NT2/D1 (cell line): ENCODE data around the gene BPIFB2.

Experiments
- SUZ12 ChIP-seq: IDR thresholded peaks from 2 replicates; pipeline ENCODE4 v1.6.1; 2011; ENCODE audit not compliant: insufficient read length, insufficient read depth; ENCODE audit errors: extremely low read depth
- YY1 ChIP-seq: IDR thresholded peaks from 2 replicates; pipeline ENCODE4 v1.6.1; 2011; ENCODE audit not compliant: insufficient read length, insufficient read depth
- ZNF274 ChIP-seq: IDR thresholded peaks from 2 replicates; pipeline ENCODE4 v1.6.1; 2011; ENCODE audit warnings: mild to moderate bottlenecking, low read depth, low read length

- TF ChIP-seq YY1 (no peak), SUZ12 (no peak), ZNF274 (no peak)
Observed at GRCh38 chr20:33051333-33051732, 43.8 kb downstream of the BPIFB2 start.
